Colonic mucosa (tissue), 4 donors: ENCODE data around the gene TRMT10B. TPM values are rescaled to one million over a fixed set of nuclear protein-coding genes. Genes with fewer than 3 reads are reported as not detected.
"Not testable (repeated sequence)": the region's sequence is repeated elsewhere in the genome, so short reads cannot be mapped to it uniquely, and the experiment has no call there.

Experiments
- DNase-seq: peaks from one replicate; pipeline ENCODE4 v3.0.0-alpha.2; 2020
- H3K27ac ChIP-seq: fragments of 200-600 bp; one replicate; pipeline ENCODE4 v1.8.0; 2021
- H3K27me3 ChIP-seq: fragments of 200-600 bp; one replicate; pipeline ENCODE4 v1.8.0; 2021
- H3K36me3 ChIP-seq: fragments of 200-600 bp; one replicate; pipeline ENCODE4 v1.8.0; 2021
- H3K4me1 ChIP-seq: fragments of 200-600 bp; one replicate; pipeline ENCODE4 v1.8.0; 2021; ENCODE audit warnings: mild to moderate bottlenecking
- H3K4me3 ChIP-seq: fragments of 200-600 bp; one replicate; pipeline ENCODE4 v1.8.0; 2021
- H3K9ac ChIP-seq, 2 donors: one replicate each; pipeline ENCODE4 v1.7.0; 2013; ENCODE audit warnings: control low read depth in 2 of 2, low read depth in 2 of 2, low read length in 2 of 2
- H3K9me3 ChIP-seq: fragments of 200-600 bp; one replicate; pipeline ENCODE4 v1.8.0; 2021
- intact Hi-C: fragments of 100-400 bp; cut with DNase I; formaldehyde crosslinking; loops from one replicate; pipeline ENCODE4 v1.14.1; 2022
- total RNA-seq, 2 donors: library from RNA; stranded (reverse); fragmentation: NEBNext Ultra II Directional in 1 of 2; extraction: Animal tissue kit (Norgen Biotek cat#: 25700) in 1 of 2; gene quantifications; one replicate each; pipeline ENCODE4 v1.2.1, GENCODE V29; 2021
- TF ChIP-seq, protein P1 (sequence below): fragments of 200-600 bp; IDR thresholded peaks from one replicate; pipeline ENCODE4 v1.8.0; 2022; ENCODE audit warnings: antibody characterized with exemption, mild to moderate bottlenecking
- donor health status: healthy.
- donor health status: DM: no; HTN: no; CAD: no.
- donor health status: DM: no; HTN: no; CAD: no.

Gene TRMT10B
- total RNA-seq, 2 donors from 2014 or later, result 8.3 to 11.9 TPM

DNA sequence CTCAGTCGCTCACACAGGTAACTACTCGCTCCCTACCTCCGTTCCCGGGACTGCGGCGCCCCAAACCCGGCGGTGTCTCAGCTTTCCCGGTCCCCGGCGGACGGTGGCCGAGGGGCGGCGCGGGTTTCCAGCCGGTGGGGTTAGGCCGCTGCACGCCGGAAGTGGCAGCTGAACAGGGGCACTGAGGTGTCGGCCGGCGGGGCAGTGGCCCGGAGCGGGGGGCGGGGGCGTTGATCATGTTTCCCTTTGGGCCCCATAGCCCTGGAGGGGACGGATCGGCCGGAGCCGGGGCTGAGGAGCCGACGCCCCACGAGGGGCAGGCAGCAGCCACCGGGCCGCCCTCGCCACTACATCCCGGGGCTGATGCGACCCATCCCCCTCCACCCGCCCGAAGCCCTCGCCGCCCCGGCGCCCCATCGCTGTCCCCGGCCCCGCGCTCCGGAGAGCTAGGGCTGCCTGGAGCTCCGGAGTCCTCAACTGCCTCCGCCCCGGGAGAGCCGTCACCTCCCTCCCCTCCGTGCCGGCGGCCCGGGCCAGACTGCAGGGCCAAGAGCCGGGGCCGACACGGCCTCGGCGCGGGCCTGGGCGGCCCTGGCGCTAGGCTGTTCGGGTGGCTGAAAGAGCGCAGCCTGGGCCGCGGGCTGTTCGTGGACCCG lies 47.2 kb downstream of the TRMT10B start, which contains the start of gene DCAF10:
Gene DCAF10, plus strand, starts transcription at position 167 of the 656 bp plus-strand sequence. Its CDS starts 70 bp downstream, at position 237.
- Histone ChIP-seq H3K9me3 (no peaks in the 10 kb centered on the region), H3K27ac (peak within 1 kb of the TSS; percentile 90), H3K27me3 (no peaks in the 10 kb centered on the region), H3K9ac (peak within 1 kb of the TSS; percentile 83 to 91), H3K4me1 (peaks cover 14% of the 10 kb centered on the region), H3K36me3 (no peaks in the 10 kb centered on the region), H3K4me3 (peak within 1 kb of the TSS; percentile 97)
- intact Hi-C loops, result no loop called here
- DNase-seq, result peak; percentile 90
- TF ChIP-seq, protein P1, sequence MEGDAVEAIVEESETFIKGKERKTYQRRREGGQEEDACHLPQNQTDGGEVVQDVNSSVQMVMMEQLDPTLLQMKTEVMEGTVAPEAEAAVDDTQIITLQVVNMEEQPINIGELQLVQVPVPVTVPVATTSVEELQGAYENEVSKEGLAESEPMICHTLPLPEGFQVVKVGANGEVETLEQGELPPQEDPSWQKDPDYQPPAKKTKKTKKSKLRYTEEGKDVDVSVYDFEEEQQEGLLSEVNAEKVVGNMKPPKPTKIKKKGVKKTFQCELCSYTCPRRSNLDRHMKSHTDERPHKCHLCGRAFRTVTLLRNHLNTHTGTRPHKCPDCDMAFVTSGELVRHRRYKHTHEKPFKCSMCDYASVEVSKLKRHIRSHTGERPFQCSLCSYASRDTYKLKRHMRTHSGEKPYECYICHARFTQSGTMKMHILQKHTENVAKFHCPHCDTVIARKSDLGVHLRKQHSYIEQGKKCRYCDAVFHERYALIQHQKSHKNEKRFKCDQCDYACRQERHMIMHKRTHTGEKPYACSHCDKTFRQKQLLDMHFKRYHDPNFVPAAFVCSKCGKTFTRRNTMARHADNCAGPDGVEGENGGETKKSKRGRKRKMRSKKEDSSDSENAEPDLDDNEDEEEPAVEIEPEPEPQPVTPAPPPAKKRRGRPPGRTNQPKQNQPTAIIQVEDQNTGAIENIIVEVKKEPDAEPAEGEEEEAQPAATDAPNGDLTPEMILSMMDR, result no peak

DNA sequence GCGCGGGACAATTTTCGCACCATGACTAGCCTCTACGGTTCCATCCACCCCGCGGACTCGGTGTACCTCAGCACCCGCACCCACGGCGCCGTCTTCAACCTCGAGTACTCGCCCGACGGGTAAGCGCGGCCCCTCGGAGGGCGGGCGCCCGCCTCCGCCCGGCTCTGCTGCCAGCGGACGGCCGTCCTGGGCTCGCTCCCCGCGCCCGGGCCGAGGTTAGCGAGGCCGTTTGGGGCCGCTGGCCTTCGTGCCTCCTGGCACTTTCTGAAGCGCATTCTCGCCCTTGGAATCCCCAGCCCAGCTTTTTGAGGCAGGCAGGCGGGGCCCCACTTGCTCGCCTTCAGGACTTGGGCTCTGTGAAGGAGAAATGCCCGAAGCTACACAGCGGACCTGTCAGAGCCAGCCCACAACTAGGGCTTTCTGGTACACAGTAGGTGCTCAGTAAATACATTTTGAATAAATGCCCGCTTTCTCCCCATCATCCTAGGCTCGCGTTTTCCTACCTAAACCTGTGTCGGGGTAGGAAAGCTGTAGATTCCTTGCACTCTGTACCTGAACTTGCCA lies 47.8 kb downstream of the TRMT10B start:
- peak overlapping the region; percentile 97 for H3K4me3 ChIP-seq
- intact Hi-C loops, result no loop called here
- no peaks in the 10 kb centered on the region for H3K9me3 ChIP-seq
- H3K27ac ChIP-seq, result peak overlapping the region; percentile 90
- H3K4me1 ChIP-seq, result peaks cover 14% of the 10 kb centered on the region
- TF ChIP-seq, protein P1, result no peak
- no peaks in the 10 kb centered on the region for H3K36me3 ChIP-seq
- H3K27me3 ChIP-seq, result no peaks in the 10 kb centered on the region
- peak; percentile 37 for DNase-seq
- peak overlapping the region; percentile 83 to 91 for H3K9ac ChIP-seq

DNA sequence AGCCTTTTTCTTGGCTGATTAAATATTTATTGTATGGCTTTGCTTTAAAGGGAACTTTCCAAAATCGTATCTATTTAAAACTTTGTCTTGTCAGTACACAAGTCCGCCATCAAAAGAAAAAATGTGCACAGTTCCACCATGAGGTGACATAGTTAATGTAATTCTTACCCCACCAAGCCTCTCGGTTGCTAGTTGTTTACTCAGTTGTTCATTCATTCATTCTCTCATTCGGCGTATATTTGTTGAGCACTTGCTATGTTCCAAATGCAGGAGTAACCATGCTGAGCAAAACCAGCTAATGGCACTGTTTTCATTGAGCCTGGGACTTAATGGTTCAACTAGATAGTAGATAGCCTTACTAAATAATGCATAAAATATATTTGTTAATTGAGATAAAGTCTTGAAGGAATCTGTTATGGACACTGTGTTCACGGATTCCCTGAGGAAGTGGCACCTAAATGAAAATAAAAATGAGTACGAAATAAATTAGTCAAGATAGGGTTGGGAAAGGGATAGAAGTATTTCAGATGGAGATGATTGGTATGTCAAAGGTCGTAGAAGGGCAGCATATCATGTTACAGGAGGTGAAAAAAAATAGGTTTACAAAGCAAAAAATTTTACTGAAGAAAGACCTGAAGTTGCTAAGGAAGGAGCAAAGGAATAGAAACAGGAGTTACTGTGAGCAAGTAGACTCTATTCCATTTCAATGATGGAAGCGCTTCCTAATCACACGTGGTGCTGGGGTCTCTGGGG lies 48.5 kb downstream of the TRMT10B start:
- intact Hi-C loops, result no loop called here

DNA sequence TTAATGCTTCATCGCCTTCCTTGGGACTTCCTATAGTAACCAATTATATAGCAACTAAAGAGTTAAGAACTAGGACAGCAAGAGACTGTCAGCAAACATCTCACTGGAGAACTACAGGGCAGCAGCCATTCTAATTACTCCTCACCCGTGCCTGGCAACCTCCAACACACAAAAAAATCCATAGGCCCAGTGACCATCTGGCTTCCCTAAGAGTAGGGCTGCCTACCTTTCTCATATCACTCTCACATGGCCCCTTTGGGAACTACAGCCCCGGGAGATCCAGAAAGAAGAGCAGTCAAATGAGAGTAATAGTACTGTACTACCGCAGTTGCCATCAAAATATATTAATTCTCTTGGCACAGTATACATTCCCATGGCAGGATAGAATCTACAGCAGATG lies 52.7 kb downstream of the TRMT10B start:
- Histone ChIP-seq H3K27ac (no peak overlapping the region), H3K9ac (no peak overlapping the region), H3K27me3 (no peaks in the 10 kb centered on the region), H3K9me3 (no peaks in the 10 kb centered on the region), H3K4me1 (peaks cover 14% of the 10 kb centered on the region), H3K36me3 (no peaks in the 10 kb centered on the region), H3K4me3 (no peak overlapping the region)
- DNase-seq, result no peak
- intact Hi-C loops, result no loop called here
- TF ChIP-seq, protein P1, result no peak

More for the DNA sequence above, 48.5 kb downstream of the TRMT10B start:
- Histone ChIP-seq H3K36me3 (no peaks in the 10 kb centered on the region), H3K9me3 (no peaks in the 10 kb centered on the region), H3K4me1 (peaks cover 14% of the 10 kb centered on the region), H3K27ac (no peak overlapping the region), H3K4me3 (peak overlapping the region; percentile 97), H3K9ac (peak overlapping the region in 1 of 2 donors; percentile 83), H3K27me3 (no peaks in the 10 kb centered on the region)
- no peak for DNase-seq
- TF ChIP-seq, protein P1, result no peak

DNA sequence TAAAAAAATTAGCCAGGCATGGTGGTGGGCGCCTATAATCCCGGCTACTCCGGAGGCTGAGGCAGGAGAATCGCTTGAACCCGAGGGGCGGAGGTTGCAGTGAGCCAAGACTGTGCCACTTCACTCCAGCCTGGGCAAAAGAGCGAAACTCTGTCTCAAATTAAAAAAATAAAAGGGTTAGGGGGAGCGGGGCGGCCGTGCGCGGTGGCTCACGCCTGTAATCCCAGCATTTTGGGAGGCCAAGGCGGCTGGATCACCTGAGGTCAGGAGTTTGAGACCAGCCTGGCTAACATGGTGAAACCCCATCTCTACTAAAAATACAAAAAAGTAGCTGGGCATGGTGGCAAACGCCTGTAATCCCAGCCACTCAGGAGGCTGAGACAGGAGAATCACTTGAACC lies 56.1 kb downstream of the TRMT10B start:
- DNase-seq, H3K9me3 ChIP-seq, H3K4me1 ChIP-seq, H3K27me3 ChIP-seq, H3K36me3 ChIP-seq, H3K4me3 ChIP-seq, intact Hi-C loops, H3K27ac ChIP-seq, H3K9ac ChIP-seq: not testable (repeated sequence)
